Mucosa of gallbladder (tissue), 1 donor: ENCODE measurements around the gene TPCN1. TPM values are rescaled to one million over a fixed set of nuclear protein-coding genes. Genes with fewer than 3 reads are reported as not detected.

Experiments used
- DNase-seq: peaks from one replicate; pipeline ENCODE4 v3.0.0-alpha.2; 2020; ENCODE audit warnings: low spot score
- total RNA-seq: library from RNA; stranded (reverse); gene quantifications from one replicate; pipeline ENCODE4 v1.2.1, GENCODE V29; 2021
- donor health status: DM: no; HTN: no; CAD: no.

The TPCN1 gene
- total RNA-seq, 1 donor from 2014 or later = 97.1 TPM

- no peak for DNase-seq
These were observed 81.8 kb downstream of the TPCN1 start for GRCh38 chr12:113302886-113303640.

GRCh38 chr12:113305281-113305856 is 84.1 kb downstream of the TPCN1 start:
- DNase-seq = no peak

GRCh38 chr12:113306382-113306781 is 85.1 kb downstream of the TPCN1 start:
- DNase-seq = no peak

GRCh38 chr12:113310489-113310888 is 89.2 kb downstream of the TPCN1 start:
- no peak for DNase-seq

- no peak for DNase-seq
These were observed 92.9 kb downstream of the TPCN1 start for GRCh38 chr12:113314121-113314529.

GRCh38 chr12:113315358-113315757 is 94.1 kb downstream of the TPCN1 start:
- no peak for DNase-seq

GRCh38 chr12:113316155-113316554 is 94.9 kb downstream of the TPCN1 start:
- DNase-seq = no peak

GRCh38 chr12:113317122-113317521 is 95.9 kb downstream of the TPCN1 start:
- DNase-seq = no peak

- no peak for DNase-seq
These were observed 96.9 kb downstream of the TPCN1 start for GRCh38 chr12:113318046-113318656.

- no peak for DNase-seq
These were observed 97.8 kb downstream of the TPCN1 start for GRCh38 chr12:113318900-113319628.

- DNase-seq = no peak
These were observed 99.1 kb downstream of the TPCN1 start for GRCh38 chr12:113320401-113320800.

- no peak for DNase-seq
These were observed 101.1 kb downstream of the TPCN1 start for GRCh38 chr12:113322343-113322742.

- DNase-seq = no peak
These were observed 104.7 kb downstream of the TPCN1 start for GRCh38 chr12:113325916-113326315.

GRCh38 chr12:113326775-113327395 is 105.6 kb downstream of the TPCN1 start:
- no peak for DNase-seq

GRCh38 chr12:113328368-113328889 is 107.2 kb downstream of the TPCN1 start:
- DNase-seq = no peak

GRCh38 chr12:113329022-113329790 is 107.9 kb downstream of the TPCN1 start:
- no peak for DNase-seq

- no peak for DNase-seq
These were observed 108.6 kb downstream of the TPCN1 start for GRCh38 chr12:113329791-113330417.

- no peak for DNase-seq
These were observed 109.2 kb downstream of the TPCN1 start for GRCh38 chr12:113330505-113330904.

- DNase-seq = no peak
These were observed 111.6 kb downstream of the TPCN1 start for GRCh38 chr12:113332688-113333417.

- DNase-seq = no peak
These were observed 112.1 kb downstream of the TPCN1 start for GRCh38 chr12:113333418-113333750.
